ENCODE measurements around the gene IFNL1.

DNA sequence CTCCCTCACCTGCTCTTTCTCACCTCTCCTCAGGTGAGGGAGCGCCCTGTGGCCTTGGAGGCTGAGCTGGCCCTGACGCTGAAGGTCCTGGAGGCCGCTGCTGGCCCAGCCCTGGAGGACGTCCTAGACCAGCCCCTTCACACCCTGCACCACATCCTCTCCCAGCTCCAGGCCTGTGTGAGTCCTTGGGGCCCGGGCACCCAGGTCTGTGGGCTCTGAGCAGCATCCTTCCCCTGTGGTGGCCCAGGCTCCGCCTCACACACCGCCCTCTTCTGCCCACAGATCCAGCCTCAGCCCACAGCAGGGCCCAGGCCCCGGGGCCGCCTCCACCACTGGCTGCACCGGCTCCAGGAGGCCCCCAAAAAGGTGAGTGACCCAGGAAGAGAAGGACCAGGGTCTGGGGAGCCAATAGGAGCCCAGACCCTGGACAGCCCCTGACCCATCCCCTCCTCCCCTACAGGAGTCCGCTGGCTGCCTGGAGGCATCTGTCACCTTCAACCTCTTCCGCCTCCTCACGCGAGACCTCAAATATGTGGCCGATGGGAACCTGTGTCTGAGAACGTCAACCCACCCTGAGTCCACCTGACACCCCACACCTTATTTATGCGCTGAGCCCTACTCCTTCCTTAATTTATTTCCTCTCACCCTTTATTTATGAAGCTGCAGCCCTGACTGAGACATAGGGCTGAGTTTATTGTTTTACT, 1.9 kb downstream of the IFNL1 start:
- TF ChIP-seq, protein P1, sequence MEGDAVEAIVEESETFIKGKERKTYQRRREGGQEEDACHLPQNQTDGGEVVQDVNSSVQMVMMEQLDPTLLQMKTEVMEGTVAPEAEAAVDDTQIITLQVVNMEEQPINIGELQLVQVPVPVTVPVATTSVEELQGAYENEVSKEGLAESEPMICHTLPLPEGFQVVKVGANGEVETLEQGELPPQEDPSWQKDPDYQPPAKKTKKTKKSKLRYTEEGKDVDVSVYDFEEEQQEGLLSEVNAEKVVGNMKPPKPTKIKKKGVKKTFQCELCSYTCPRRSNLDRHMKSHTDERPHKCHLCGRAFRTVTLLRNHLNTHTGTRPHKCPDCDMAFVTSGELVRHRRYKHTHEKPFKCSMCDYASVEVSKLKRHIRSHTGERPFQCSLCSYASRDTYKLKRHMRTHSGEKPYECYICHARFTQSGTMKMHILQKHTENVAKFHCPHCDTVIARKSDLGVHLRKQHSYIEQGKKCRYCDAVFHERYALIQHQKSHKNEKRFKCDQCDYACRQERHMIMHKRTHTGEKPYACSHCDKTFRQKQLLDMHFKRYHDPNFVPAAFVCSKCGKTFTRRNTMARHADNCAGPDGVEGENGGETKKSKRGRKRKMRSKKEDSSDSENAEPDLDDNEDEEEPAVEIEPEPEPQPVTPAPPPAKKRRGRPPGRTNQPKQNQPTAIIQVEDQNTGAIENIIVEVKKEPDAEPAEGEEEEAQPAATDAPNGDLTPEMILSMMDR (conservative IDR thresholded peaks at IDR 0.05), result no peak
- TF ChIP-seq ZFX (IDR thresholded peaks at IDR 0.05), result no peak
